HG02588 (cell line): ENCODE measurements around the gene C19orf67.

ENCODE experiments used
- ATAC-seq: cut with Tn5 transposase; IDR thresholded peaks from one replicate; pipeline ENCODE4 v1.9.1; 2021; ENCODE audit warnings: mild to moderate bottlenecking, moderate library complexity; ENCODE audit not compliant: unreplicated experiment

Gene C19orf67

GRCh38 chr19:14031719-14032480, 53.7 kb downstream of the C19orf67 start, which contains the start of gene IL27RA:
Gene IL27RA (plus strand): TSS chr19:14031762. CDS start chr19:14031873, 111 bp downstream.
- ATAC-seq: peak; percentile 51
